ENCODE results near the gene INHBE.

DNA sequence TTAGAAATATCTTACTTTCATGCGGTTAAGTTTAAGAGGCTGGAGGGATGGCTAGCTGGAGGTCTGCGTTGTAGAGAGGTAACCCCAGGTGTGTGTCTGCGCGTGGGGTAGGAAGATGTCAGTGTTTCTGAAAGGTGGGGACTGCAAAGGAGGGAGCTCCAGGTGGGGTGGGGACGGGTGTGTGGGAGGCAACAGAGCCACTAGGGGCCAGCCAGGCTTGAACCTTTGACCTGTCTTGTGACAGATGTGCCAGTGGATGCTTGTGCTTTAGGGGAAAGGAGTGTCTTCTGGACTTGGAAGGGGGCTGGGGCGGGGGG lies 5.3 kb downstream of the INHBE start:
- TF ChIP-seq, protein P1, sequence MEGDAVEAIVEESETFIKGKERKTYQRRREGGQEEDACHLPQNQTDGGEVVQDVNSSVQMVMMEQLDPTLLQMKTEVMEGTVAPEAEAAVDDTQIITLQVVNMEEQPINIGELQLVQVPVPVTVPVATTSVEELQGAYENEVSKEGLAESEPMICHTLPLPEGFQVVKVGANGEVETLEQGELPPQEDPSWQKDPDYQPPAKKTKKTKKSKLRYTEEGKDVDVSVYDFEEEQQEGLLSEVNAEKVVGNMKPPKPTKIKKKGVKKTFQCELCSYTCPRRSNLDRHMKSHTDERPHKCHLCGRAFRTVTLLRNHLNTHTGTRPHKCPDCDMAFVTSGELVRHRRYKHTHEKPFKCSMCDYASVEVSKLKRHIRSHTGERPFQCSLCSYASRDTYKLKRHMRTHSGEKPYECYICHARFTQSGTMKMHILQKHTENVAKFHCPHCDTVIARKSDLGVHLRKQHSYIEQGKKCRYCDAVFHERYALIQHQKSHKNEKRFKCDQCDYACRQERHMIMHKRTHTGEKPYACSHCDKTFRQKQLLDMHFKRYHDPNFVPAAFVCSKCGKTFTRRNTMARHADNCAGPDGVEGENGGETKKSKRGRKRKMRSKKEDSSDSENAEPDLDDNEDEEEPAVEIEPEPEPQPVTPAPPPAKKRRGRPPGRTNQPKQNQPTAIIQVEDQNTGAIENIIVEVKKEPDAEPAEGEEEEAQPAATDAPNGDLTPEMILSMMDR (IDR thresholded peaks at IDR 0.05), result no peak
- TF ChIP-seq POLR2A (IDR thresholded peaks at IDR 0.05), result no peak
